ENCODE data around the gene PRR20G. TPM values are rescaled to one million over a fixed set of nuclear protein-coding genes. Genes with fewer than 3 reads are reported as not detected.
"Not testable (repeated sequence)": the region's sequence is repeated elsewhere in the genome, so short reads cannot be mapped to it uniquely, and the experiment has no call there.

PRR20G gene
- total RNA-seq, 1 donor from 2014 or later = not detected

DNA sequence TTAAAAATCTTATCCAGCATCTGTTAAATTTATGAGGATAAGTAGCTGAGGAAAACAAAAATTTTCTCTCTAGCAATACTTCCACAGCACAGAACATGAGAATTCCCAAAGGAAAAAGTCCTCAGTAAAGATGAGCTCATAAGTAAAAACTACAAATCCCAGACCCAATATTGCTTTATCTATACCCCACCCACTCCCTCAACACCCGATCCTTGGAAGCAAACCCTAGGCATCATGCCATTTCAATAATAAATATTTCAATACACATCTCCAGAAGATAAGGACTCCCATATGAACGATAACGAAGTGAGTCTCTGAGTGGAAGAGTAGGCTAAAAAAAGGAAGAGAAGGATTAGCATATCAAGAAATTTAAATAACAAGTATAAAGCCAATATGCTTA, 8.3 kb upstream of the PRR20G start:
- H3K79me2 ChIP-seq (ENCODE audit: low read depth) = no peaks in the 10 kb centered on the region
- peaks cover 12% of the 10 kb centered on the region for H3K27me3 ChIP-seq
- TF ChIP-seq EZH2phosphoT487 (IDR thresholded peaks at IDR 0.05) = no peak
- TF ChIP-seq, protein P1, sequence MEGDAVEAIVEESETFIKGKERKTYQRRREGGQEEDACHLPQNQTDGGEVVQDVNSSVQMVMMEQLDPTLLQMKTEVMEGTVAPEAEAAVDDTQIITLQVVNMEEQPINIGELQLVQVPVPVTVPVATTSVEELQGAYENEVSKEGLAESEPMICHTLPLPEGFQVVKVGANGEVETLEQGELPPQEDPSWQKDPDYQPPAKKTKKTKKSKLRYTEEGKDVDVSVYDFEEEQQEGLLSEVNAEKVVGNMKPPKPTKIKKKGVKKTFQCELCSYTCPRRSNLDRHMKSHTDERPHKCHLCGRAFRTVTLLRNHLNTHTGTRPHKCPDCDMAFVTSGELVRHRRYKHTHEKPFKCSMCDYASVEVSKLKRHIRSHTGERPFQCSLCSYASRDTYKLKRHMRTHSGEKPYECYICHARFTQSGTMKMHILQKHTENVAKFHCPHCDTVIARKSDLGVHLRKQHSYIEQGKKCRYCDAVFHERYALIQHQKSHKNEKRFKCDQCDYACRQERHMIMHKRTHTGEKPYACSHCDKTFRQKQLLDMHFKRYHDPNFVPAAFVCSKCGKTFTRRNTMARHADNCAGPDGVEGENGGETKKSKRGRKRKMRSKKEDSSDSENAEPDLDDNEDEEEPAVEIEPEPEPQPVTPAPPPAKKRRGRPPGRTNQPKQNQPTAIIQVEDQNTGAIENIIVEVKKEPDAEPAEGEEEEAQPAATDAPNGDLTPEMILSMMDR (IDR thresholded peaks at IDR 0.05) = no peak
- no peak for TF ChIP-seq EZH2 (IDR thresholded peaks at IDR 0.05)
- H3K36me3 ChIP-seq = no peaks in the 10 kb centered on the region
- peaks cover 6% of the 10 kb centered on the region for H3K27me3 Mint-ChIP-seq (ENCODE audit: insufficient read depth, low read depth)
- H3K27ac ChIP-seq = no peak overlapping the region
- no peak overlapping the region for H3K27ac Mint-ChIP-seq
- no peak overlapping the region for H3K9ac ChIP-seq
- no peaks in the 10 kb centered on the region for H3F3A ChIP-seq (ENCODE audit: low read depth)
- H3K9me3 ChIP-seq (ENCODE audit: low read depth) = no peaks in the 10 kb centered on the region
- H3K4me1 ChIP-seq = no peaks in the 10 kb centered on the region
- H3K4me3 Mint-ChIP-seq = no peak overlapping the region
- no peaks in the 10 kb centered on the region for H3K36me3 Mint-ChIP-seq
- H4K20me1 ChIP-seq (ENCODE audit: low read depth) = no peaks in the 10 kb centered on the region
- H3K4me3 ChIP-seq = no peak overlapping the region
- H3K9me3 Mint-ChIP-seq = peaks cover 3% of the 10 kb centered on the region
- no peak overlapping the region for H2AFZ ChIP-seq (replicated peaks)
- no peaks in the 10 kb centered on the region for H3K4me1 Mint-ChIP-seq
- no peak for DNase-seq (ENCODE audit: low spot score)
- no peak overlapping the region for H3K4me2 ChIP-seq

DNA sequence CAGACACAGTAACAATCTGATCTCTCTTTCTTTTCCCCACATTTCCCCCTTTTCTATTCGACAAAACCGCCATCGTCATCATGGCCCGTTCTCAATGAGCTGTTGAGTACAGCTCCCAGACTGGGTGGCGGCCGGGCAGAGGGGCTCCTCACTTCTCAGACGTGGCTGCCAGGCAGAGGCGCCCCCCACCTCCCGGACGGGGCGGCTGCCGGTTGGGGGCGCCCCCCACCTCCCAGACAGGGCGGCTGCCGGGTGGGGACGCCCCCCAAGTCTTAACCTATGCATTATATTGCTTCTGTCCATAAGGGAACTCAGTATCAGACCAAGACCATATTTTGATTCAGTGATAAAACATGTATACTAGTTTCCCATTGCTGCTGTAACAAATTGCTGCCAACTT, 5.8 kb upstream of the PRR20G start:
- not testable (repeated sequence) for H3K9me3 ChIP-seq (ENCODE audit: low read depth); H3K9me3 Mint-ChIP-seq; H3K4me3 ChIP-seq; H3K4me2 ChIP-seq; H3K79me2 ChIP-seq (ENCODE audit: low read depth); DNase-seq (ENCODE audit: low spot score); H3F3A ChIP-seq (ENCODE audit: low read depth); H3K36me3 Mint-ChIP-seq; H3K4me1 ChIP-seq; H3K36me3 ChIP-seq; H3K27ac ChIP-seq; H3K4me1 Mint-ChIP-seq; H3K27me3 ChIP-seq; H4K20me1 ChIP-seq (ENCODE audit: low read depth); H3K9ac ChIP-seq; H3K27me3 Mint-ChIP-seq (ENCODE audit: insufficient read depth, low read depth); H3K4me3 Mint-ChIP-seq; H3K27ac Mint-ChIP-seq; H2AFZ ChIP-seq (replicated peaks)

DNA sequence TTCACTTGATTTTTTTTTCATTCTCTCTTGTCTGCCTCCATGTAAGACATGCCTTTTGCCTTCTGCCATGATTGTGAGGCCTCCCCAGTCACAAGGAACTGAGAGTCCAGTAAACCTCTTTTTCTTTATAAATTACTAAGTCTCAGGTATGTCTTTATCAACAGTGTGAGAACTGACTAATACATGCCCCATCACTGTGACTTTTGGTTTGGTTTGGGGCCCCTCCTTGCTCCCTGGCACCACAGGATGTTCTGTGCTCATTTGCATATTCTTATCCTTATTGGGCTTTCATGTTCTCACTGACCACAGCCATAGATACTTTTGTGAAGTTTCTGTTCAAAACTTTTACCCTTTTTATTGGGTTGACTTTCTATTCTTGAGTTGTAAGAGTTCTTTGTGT, 3.8 kb upstream of the PRR20G start:
- Histone ChIP-seq H2AFZ (replicated peaks) (no peak overlapping the region), H3K4me2 (no peak overlapping the region), H3K36me3 (no peaks in the 10 kb centered on the region), H4K20me1 (ENCODE audit: low read depth) (no peaks in the 10 kb centered on the region), H3K27ac (no peak overlapping the region), H3F3A (ENCODE audit: low read depth) (peaks cover 2% of the 10 kb centered on the region), H3K4me3 (no peak overlapping the region), H3K4me1 (no peaks in the 10 kb centered on the region), H3K9ac (no peak overlapping the region), H3K9me3 (ENCODE audit: low read depth) (no peaks in the 10 kb centered on the region), H3K27me3 (no peaks in the 10 kb centered on the region), H3K79me2 (ENCODE audit: low read depth) (no peaks in the 10 kb centered on the region)
- no peak overlapping the region for H3K4me3 Mint-ChIP-seq
- TF ChIP-seq EZH2 (IDR thresholded peaks at IDR 0.05) = no peak
- TF ChIP-seq, protein P1 (IDR thresholded peaks at IDR 0.05) = no peak
- no peak for TF ChIP-seq EZH2phosphoT487 (IDR thresholded peaks at IDR 0.05)
- H3K36me3 Mint-ChIP-seq = no peaks in the 10 kb centered on the region
- H3K27me3 Mint-ChIP-seq (ENCODE audit: insufficient read depth, low read depth) = peaks cover 6% of the 10 kb centered on the region
- H3K9me3 Mint-ChIP-seq = peaks cover 3% of the 10 kb centered on the region
- no peaks in the 10 kb centered on the region for H3K4me1 Mint-ChIP-seq
- no peak for DNase-seq (ENCODE audit: low spot score)
- no peak overlapping the region for H3K27ac Mint-ChIP-seq

DNA sequence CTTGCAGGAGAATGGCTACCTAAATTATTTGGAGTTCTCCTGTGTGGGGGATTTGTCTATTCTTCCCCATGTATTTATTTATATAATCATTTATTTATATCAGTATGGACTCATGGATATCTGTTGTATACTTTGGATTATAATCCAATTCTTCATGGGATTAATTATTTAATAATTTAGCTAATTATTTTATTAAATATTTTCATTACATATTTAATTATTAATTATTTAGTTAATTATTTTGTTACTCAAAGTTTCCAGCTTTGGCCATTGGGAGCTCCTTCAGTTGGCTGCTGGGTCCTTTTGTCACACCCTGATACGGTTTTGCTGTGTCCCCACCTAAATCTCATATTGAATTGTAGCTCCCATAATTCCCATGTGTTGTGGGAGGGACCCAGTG, 3.3 kb upstream of the PRR20G start:
- Histone ChIP-seq H3K4me3 (no peak overlapping the region), H3K27ac (no peak overlapping the region), H4K20me1 (ENCODE audit: low read depth) (no peaks in the 10 kb centered on the region), H3K27me3 (no peaks in the 10 kb centered on the region), H2AFZ (replicated peaks) (no peak overlapping the region), H3K9me3 (ENCODE audit: low read depth) (no peaks in the 10 kb centered on the region), H3K79me2 (ENCODE audit: low read depth) (no peaks in the 10 kb centered on the region), H3K4me2 (no peak overlapping the region), H3K9ac (no peak overlapping the region), H3F3A (ENCODE audit: low read depth) (peaks cover 2% of the 10 kb centered on the region), H3K4me1 (no peaks in the 10 kb centered on the region), H3K36me3 (no peaks in the 10 kb centered on the region)
- no peak for DNase-seq (ENCODE audit: low spot score)
- H3K27me3 Mint-ChIP-seq (ENCODE audit: insufficient read depth, low read depth) = peaks cover 6% of the 10 kb centered on the region
- H3K4me1 Mint-ChIP-seq = no peaks in the 10 kb centered on the region
- H3K27ac Mint-ChIP-seq = no peak overlapping the region
- H3K9me3 Mint-ChIP-seq = peaks cover 3% of the 10 kb centered on the region
- no peaks in the 10 kb centered on the region for H3K36me3 Mint-ChIP-seq
- TF ChIP-seq EZH2 (IDR thresholded peaks at IDR 0.05) (no peak), EZH2phosphoT487 (IDR thresholded peaks at IDR 0.05) (no peak)
- TF ChIP-seq, protein P1 (IDR thresholded peaks at IDR 0.05) = no peak
- no peak overlapping the region for H3K4me3 Mint-ChIP-seq
